Measurements from ENCODE around the gene DIPK1B.
"Not testable (repeated sequence)": the region's sequence is repeated elsewhere in the genome, so short reads cannot be mapped to it uniquely, and the experiment has no call there.

Gene DIPK1B

GRCh38 chr9:136709454-136710109 is 2.8 kb upstream of the DIPK1B start:
- Histone ChIP-seq H3K27me3 (ENCODE audit: insufficient read depth, low read length) (peaks cover 2% of the 10 kb centered on the region), H2AFZ (ENCODE audit: insufficient read depth, low read length, poor library complexity) (no peak overlapping the region), H3K4me3 (ENCODE audit: low read depth, low read length) (no peak overlapping the region), H3K79me1 (ENCODE audit: low read length) (peaks cover 17% of the 10 kb centered on the region), H3K4me2 (ENCODE audit: low read length) (no peak overlapping the region), H3K79me2 (ENCODE audit: control insufficient read depth, insufficient read depth, low read length, poor library complexity) (peaks cover 9% of the 10 kb centered on the region), H2BK120ac (ENCODE audit: insufficient read depth, low read length, poor library complexity) (no peak overlapping the region), H3K18ac (ENCODE audit: low read length) (no peak overlapping the region), H2BK5ac (ENCODE audit: low read depth, low read length, poor library complexity) (no peak overlapping the region), H3K36me3 (ENCODE audit: control insufficient read depth in 1 of 2, insufficient read depth in 2 of 2, low read length in 2 of 2) (no peaks in the 10 kb centered on the region), H3K27ac (ENCODE audit: low read depth, low read length) (no peak overlapping the region), H3K4me1 (ENCODE audit: control insufficient read depth in 1 of 2, insufficient read depth in 2 of 2, low read length in 2 of 2) (peaks cover 16 to 21% of the 10 kb centered on the region in 2 experiments), H4K8ac (ENCODE audit: low read depth, low read length) (no peak overlapping the region), H4K12ac (ENCODE audit: low read depth, low read length) (no peak overlapping the region), H3K23ac (ENCODE audit: low read length) (no peak overlapping the region), H2AK5ac (ENCODE audit: low read length) (no peak overlapping the region), H3K9me3 (ENCODE audit: insufficient read depth, low read depth, low read length) (no peaks in the 10 kb centered on the region), H4K91ac (ENCODE audit: low read depth, low read length) (no peak overlapping the region), H3K4ac (ENCODE audit: low read depth, low read length) (no peak overlapping the region), H3K14ac (ENCODE audit: low read length) (no peak overlapping the region), H2BK12ac (ENCODE audit: low read length) (no peak overlapping the region), H3K9ac (ENCODE audit: low read length) (no peak overlapping the region)
- no CpG with 5 or more reads among the region's 24 CpGs for WGBS (ENCODE audit: extremely low coverage, insufficient coverage, insufficient read length)
- no peak for DNase-seq

GRCh38 chr9:136710543-136710942 is 1.8 kb upstream of the DIPK1B start:
- Histone ChIP-seq H3K9ac (ENCODE audit: low read length) (no peak overlapping the region), H3K4me3 (ENCODE audit: low read depth, low read length) (no peak overlapping the region), H3K9me3 (ENCODE audit: insufficient read depth, low read depth, low read length) (no peaks in the 10 kb centered on the region), H3K4me1 (ENCODE audit: control insufficient read depth in 1 of 2, insufficient read depth in 2 of 2, low read length in 2 of 2) (peaks cover 22 to 27% of the 10 kb centered on the region in 2 experiments), H3K27me3 (ENCODE audit: insufficient read depth, low read length) (peaks cover 2% of the 10 kb centered on the region), H3K79me1 (ENCODE audit: low read length) (peaks cover 22% of the 10 kb centered on the region), H3K4me2 (ENCODE audit: low read length) (no peak overlapping the region), H3K4ac (ENCODE audit: low read depth, low read length) (no peak overlapping the region), H2AFZ (ENCODE audit: insufficient read depth, low read length, poor library complexity) (no peak overlapping the region), H3K27ac (ENCODE audit: low read depth, low read length) (no peak overlapping the region), H4K91ac (ENCODE audit: low read depth, low read length) (no peak overlapping the region), H2BK120ac (ENCODE audit: insufficient read depth, low read length, poor library complexity) (no peak overlapping the region), H2BK12ac (ENCODE audit: low read length) (no peak overlapping the region), H3K79me2 (ENCODE audit: control insufficient read depth, insufficient read depth, low read length, poor library complexity) (peaks cover 9% of the 10 kb centered on the region), H2BK5ac (ENCODE audit: low read depth, low read length, poor library complexity) (no peak overlapping the region), H3K23ac (ENCODE audit: low read length) (no peak overlapping the region), H3K36me3 (ENCODE audit: control insufficient read depth in 1 of 2, insufficient read depth in 2 of 2, low read length in 2 of 2) (no peaks in the 10 kb centered on the region), H2AK5ac (ENCODE audit: low read length) (no peak overlapping the region), H3K14ac (ENCODE audit: low read length) (no peak overlapping the region), H3K18ac (ENCODE audit: low read length) (no peak overlapping the region), H4K8ac (ENCODE audit: low read depth, low read length) (no peak overlapping the region), H4K12ac (ENCODE audit: low read depth, low read length) (no peak overlapping the region)
- no CpG with 5 or more reads among the region's 7 CpGs for WGBS (ENCODE audit: extremely low coverage, insufficient coverage, insufficient read length)
- peak in 1 of 2 donors; percentile 70 for DNase-seq

- not testable (repeated sequence) for H3K18ac ChIP-seq (ENCODE audit: low read length); H3K4ac ChIP-seq (ENCODE audit: low read depth, low read length); H2BK120ac ChIP-seq (ENCODE audit: insufficient read depth, low read length, poor library complexity); H3K9me3 ChIP-seq (ENCODE audit: insufficient read depth, low read depth, low read length); H3K79me2 ChIP-seq (ENCODE audit: control insufficient read depth, insufficient read depth, low read length, poor library complexity); H4K12ac ChIP-seq (ENCODE audit: low read depth, low read length); H3K23ac ChIP-seq (ENCODE audit: low read length); H3K4me2 ChIP-seq (ENCODE audit: low read length); H3K4me3 ChIP-seq (ENCODE audit: low read depth, low read length); H2BK12ac ChIP-seq (ENCODE audit: low read length); H3K14ac ChIP-seq (ENCODE audit: low read length); H2AK5ac ChIP-seq (ENCODE audit: low read length); DNase-seq; H4K8ac ChIP-seq (ENCODE audit: low read depth, low read length); H4K91ac ChIP-seq (ENCODE audit: low read depth, low read length); H3K27me3 ChIP-seq (ENCODE audit: insufficient read depth, low read length); H2AFZ ChIP-seq (ENCODE audit: insufficient read depth, low read length, poor library complexity); H3K36me3 ChIP-seq (ENCODE audit: control insufficient read depth in 1 of 2, insufficient read depth in 2 of 2, low read length in 2 of 2); H3K27ac ChIP-seq (ENCODE audit: low read depth, low read length); H3K9ac ChIP-seq (ENCODE audit: low read length); H2BK5ac ChIP-seq (ENCODE audit: low read depth, low read length, poor library complexity)
- peaks cover 22% of the 10 kb centered on the region for H3K79me1 ChIP-seq (ENCODE audit: low read length)
- no CpG with 5 or more reads among the region's 4 CpGs for WGBS (ENCODE audit: extremely low coverage, insufficient coverage, insufficient read length)
- peaks cover 22 to 27% of the 10 kb centered on the region in 2 experiments for H3K4me1 ChIP-seq (ENCODE audit: control insufficient read depth in 1 of 2, insufficient read depth in 2 of 2, low read length in 2 of 2)
Measured at GRCh38 chr9:136711219-136711648, 1.1 kb upstream of the DIPK1B start.

- Histone ChIP-seq H3K14ac (ENCODE audit: low read length) (peak overlapping the region; percentile 95), H2AK5ac (ENCODE audit: low read length) (peak overlapping the region; percentile 92), H3K18ac (ENCODE audit: low read length) (peak overlapping the region; percentile 89), H3K9me3 (ENCODE audit: insufficient read depth, low read depth, low read length) (no peaks in the 10 kb centered on the region), H2BK12ac (ENCODE audit: low read length) (peak overlapping the region; percentile 68), H2BK5ac (ENCODE audit: low read depth, low read length, poor library complexity) (peak overlapping the region; percentile 43), H4K12ac (ENCODE audit: low read depth, low read length) (peak overlapping the region; percentile 40), H3K4me3 (ENCODE audit: low read depth, low read length) (peak overlapping the region; percentile 81), H3K27me3 (ENCODE audit: insufficient read depth, low read length) (peaks cover 2% of the 10 kb centered on the region), H3K27ac (ENCODE audit: low read depth, low read length) (peak overlapping the region; percentile 13), H3K79me1 (ENCODE audit: low read length) (peaks cover 22% of the 10 kb centered on the region), H4K8ac (ENCODE audit: low read depth, low read length) (peak overlapping the region; percentile 94), H2BK120ac (ENCODE audit: insufficient read depth, low read length, poor library complexity) (peak overlapping the region; percentile 52), H4K91ac (ENCODE audit: low read depth, low read length) (peak overlapping the region; percentile 90), H3K4ac (ENCODE audit: low read depth, low read length) (peak overlapping the region; percentile 35), H3K23ac (ENCODE audit: low read length) (no peak overlapping the region), H2AFZ (ENCODE audit: insufficient read depth, low read length, poor library complexity) (peak overlapping the region; percentile 62), H3K36me3 (ENCODE audit: control insufficient read depth in 1 of 2, insufficient read depth in 2 of 2, low read length in 2 of 2) (peaks cover 0 to 4% of the 10 kb centered on the region in 2 experiments), H3K9ac (ENCODE audit: low read length) (peak overlapping the region; percentile 80), H3K4me2 (ENCODE audit: low read length) (peak overlapping the region; percentile 67), H3K79me2 (ENCODE audit: control insufficient read depth, insufficient read depth, low read length, poor library complexity) (peaks cover 9% of the 10 kb centered on the region), H3K4me1 (ENCODE audit: control insufficient read depth in 1 of 2, insufficient read depth in 2 of 2, low read length in 2 of 2) (peaks cover 22 to 27% of the 10 kb centered on the region in 2 experiments)
- no peak for DNase-seq
- WGBS (ENCODE audit: extremely low coverage, insufficient coverage, insufficient read length): no CpG with 5 or more reads among the region's 56 CpGs
Measured at GRCh38 chr9:136712690-136713544, 545 bp downstream of the DIPK1B start.

All from trophoblast cell (in vitro differentiated cells and primary cell).